ENCODE measurements around the gene PSMD1. TPM values are rescaled to one million over a fixed set of nuclear protein-coding genes. Genes with fewer than 3 reads are reported as not detected.
"Not testable (repeated sequence)": the region's sequence is repeated elsewhere in the genome, so short reads cannot be mapped to it uniquely, and the experiment has no call there.

The PSMD1 gene
- polyA plus RNA-seq, 3 donors = 94.9 to 104 (median 97.5) TPM

GRCh38 chr2:231188506-231189170, 132.0 kb downstream of the PSMD1 start:
- no peak for DNase-seq (ENCODE audit: extremely low read depth in 1 of 11, low read depth in 9 of 11, low spot score in 4 of 11)

- DNase-seq (ENCODE audit: extremely low read depth in 1 of 11, low read depth in 9 of 11, low spot score in 4 of 11) = no peak
Measured at GRCh38 chr2:231189171-231189530, 132.5 kb downstream of the PSMD1 start.

GRCh38 chr2:231189571-231190495, 133.2 kb downstream of the PSMD1 start:
- DNase-seq (ENCODE audit: extremely low read depth in 1 of 11, low read depth in 9 of 11, low spot score in 4 of 11) = no peak

GRCh38 chr2:231190531-231191197, 134.0 kb downstream of the PSMD1 start:
- peak in 4 of 11 donors; percentile 39 to 58 (median 56) for DNase-seq (ENCODE audit: extremely low read depth in 1 of 11, low read depth in 9 of 11, low spot score in 4 of 11)

- peak; percentile 70 to 92 (median 80) for DNase-seq (ENCODE audit: extremely low read depth in 1 of 11, low read depth in 9 of 11, low spot score in 4 of 11)
Measured at GRCh38 chr2:231191896-231192872, 135.5 kb downstream of the PSMD1 start.

DNA sequence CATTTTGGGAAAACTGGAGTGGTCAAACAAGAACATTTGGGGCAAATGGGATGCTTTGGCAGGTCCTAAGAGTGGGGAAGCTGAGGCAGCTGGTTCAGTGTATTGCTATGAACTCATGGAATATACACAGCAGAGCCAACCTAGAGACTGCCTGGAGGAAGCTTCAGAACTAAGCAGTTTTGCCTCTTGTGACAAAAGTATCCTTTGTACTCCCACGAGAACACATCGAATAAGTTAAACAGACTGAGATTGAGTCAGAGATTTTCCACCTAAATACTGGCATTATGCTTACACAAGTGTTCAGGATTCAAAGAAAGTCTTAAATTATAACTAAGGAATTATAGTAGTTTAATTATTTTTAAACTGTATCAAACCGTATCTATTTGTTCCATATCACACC, 136.5 kb downstream of the PSMD1 start:
- no peak for DNase-seq (ENCODE audit: extremely low read depth in 1 of 11, low read depth in 9 of 11, low spot score in 4 of 11)

DNA sequence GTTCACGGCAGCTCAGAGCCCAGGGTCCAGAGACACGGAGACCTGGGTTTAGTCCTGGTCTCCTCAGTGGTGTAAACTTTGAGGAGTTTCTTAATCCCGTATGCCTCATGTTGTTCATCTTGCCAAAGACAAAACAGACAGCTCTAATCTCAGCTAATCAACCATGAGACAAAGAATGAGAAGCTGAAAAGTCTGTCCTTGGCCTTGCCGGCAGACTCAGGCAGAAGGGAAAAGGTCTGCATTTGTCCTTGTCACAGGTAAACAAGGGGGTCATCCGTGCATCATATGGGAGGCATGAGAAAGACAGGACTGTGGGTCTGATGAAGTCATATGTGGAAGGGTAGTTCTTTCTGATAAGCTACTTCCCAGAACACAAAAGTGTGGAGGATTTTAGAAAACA, 139.9 kb downstream of the PSMD1 start:
- no peak for DNase-seq (ENCODE audit: extremely low read depth in 1 of 11, low read depth in 9 of 11, low spot score in 4 of 11)

- not testable (repeated sequence) for DNase-seq (ENCODE audit: extremely low read depth in 1 of 11, low read depth in 9 of 11, low spot score in 4 of 11)
Measured at GRCh38 chr2:231197196-231197595, 140.5 kb downstream of the PSMD1 start.

DNA sequence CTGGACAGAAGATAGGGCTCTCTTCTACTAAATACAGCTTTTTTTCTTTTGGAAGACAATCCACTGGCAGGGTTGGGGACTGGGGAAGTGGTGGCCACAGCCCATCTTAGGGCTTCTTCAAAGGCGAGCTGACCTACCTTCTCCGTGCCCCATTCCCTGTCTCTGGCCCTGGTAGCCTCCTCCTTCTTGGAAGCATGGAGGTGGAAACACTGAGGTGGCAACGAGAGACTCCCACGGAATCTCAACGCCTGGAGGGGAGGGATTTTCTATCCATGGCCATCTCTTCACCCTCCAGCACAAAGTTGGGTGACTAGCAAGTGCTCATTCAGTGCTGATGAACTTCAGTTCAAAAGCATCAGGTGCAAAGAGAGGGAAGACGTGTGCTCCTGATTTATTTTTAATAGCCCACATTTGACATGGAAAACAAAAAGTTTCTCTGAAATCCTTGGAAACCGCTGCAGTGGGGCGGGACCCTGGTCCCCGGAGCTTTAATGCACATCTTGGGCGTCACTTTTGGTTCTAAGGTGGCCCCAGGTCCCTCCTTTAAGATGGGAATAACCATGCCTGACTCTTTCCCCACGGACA, 141.1 kb downstream of the PSMD1 start:
- no peak for DNase-seq (ENCODE audit: extremely low read depth in 1 of 11, low read depth in 9 of 11, low spot score in 4 of 11)

- peak in 10 of 11 donors; percentile 67 to 86 (median 80) for DNase-seq (ENCODE audit: extremely low read depth in 1 of 11, low read depth in 9 of 11, low spot score in 4 of 11)
Measured at GRCh38 chr2:231198291-231199173, 141.9 kb downstream of the PSMD1 start, which contains the start of gene ARMC9. ARMC9 (plus strand) TSS chr2:231198631; CDS start chr2:231206239, 7,608 bp downstream.

DNA sequence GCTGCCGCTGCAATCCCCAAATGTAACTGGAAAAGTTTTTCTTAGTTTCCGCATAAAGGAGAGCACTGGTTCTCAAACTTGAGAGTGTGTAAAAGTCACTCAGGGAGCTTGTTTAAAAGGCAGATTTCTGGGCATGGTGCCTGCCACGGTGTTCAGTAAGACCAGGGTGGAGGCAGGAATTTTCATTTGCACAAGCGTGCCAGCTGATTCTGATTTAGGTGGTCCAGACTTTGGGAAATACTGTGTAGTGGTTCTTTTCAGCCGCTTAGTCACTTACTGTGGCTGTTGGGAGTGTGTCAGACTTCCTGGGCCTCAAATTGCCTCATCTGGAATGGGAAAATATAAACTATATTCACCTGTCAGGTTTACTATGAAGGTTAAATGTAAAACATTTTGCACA, 142.6 kb downstream of the PSMD1 start:
- no peak for DNase-seq (ENCODE audit: extremely low read depth in 1 of 11, low read depth in 9 of 11, low spot score in 4 of 11)

DNA sequence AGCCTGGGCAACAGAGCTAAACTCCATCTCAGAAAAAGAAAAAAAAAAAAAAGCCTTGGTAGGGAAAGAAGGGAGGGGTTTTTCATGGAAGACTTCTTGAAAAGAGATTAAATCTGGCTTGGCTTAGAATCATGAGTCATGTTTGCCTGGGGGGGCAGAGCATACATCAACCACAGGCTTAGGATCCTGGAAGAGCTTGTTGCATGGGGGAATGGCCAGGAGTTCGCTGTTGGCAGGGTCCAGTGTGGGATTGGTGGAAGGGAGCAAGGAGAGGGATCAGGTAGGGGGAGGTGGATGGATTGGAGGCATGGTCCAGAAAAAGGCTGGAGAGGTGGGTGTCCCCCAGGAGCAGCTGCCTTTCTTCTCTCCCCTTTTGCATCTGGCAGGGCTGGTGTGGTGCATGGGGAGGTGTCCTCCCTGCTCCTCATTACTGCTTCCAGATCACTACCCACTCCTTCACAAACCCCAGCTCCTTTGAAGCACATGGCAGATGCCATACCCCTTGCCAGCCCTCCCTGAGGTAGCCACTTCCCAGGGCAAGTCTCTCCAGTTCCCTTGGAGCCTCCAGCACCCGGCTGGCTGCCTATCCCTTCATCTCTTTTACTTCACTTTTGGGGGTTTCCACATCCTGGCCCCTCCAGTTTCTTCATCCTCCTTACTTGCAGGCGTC, 144.3 kb downstream of the PSMD1 start:
- DNase-seq (ENCODE audit: extremely low read depth in 1 of 11, low read depth in 9 of 11, low spot score in 4 of 11) = no peak

GRCh38 chr2:231201475-231201814, 144.8 kb downstream of the PSMD1 start:
- no peak for DNase-seq (ENCODE audit: extremely low read depth in 1 of 11, low read depth in 9 of 11, low spot score in 4 of 11)

GRCh38 chr2:231203087-231203486, 146.4 kb downstream of the PSMD1 start:
- DNase-seq (ENCODE audit: extremely low read depth in 1 of 11, low read depth in 9 of 11, low spot score in 4 of 11) = no peak

DNA sequence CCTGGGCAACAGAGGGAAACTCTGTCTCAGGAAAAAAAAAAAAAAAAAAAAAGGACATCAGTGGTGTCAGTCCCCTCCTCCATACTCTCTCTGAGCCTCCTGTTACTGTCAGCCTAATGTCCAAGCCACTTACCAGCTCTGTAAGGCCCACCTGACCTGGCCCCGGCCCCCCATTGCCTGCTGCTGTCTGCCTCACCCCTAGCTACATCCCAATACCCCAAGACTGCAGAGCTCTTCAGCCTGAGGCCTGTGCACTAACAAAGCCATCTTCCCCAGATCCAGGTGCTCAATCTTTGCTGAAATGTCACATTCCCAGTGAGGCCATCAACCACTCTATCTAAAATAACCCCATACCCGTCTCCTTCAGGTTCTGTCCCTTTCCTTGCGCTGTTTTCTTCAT, 147.5 kb downstream of the PSMD1 start:
- no peak for DNase-seq (ENCODE audit: extremely low read depth in 1 of 11, low read depth in 9 of 11, low spot score in 4 of 11)

- no peak for DNase-seq (ENCODE audit: extremely low read depth in 1 of 11, low read depth in 9 of 11, low spot score in 4 of 11)
Measured at GRCh38 chr2:231204581-231204980, 147.9 kb downstream of the PSMD1 start.

- DNase-seq (ENCODE audit: extremely low read depth in 1 of 11, low read depth in 9 of 11, low spot score in 4 of 11) = no peak
Measured at GRCh38 chr2:231207734-231208133, 151.1 kb downstream of the PSMD1 start.

All from renal cortex interstitium (tissue), 11 donors.